Karpas-422 (cell line): Measurements from ENCODE around the gene SLC8A2. TPM values are rescaled to one million over a fixed set of nuclear protein-coding genes. Genes with fewer than 3 reads are reported as not detected.

Experiments used
- DNase-seq: peaks from one replicate; pipeline ENCODE4 v3.0.0-alpha.2; 2015
- H2AFZ ChIP-seq: fragments of 200-600 bp; sonication (generic); 2 replicates; pipeline ENCODE4 v1.6.1; 2014; ENCODE audit warnings: antibody characterized with exemption, low read length, mixed read lengths
- H3K27ac ChIP-seq: fragments of 200-600 bp; sonication (generic); 2 replicates; pipeline ENCODE4 v1.5.1; 2014; ENCODE audit warnings: mild to moderate bottlenecking, low read length, moderate library complexity
- H3K27me3 ChIP-seq: fragments of 200-600 bp; sonication (generic); 2 replicates; pipeline ENCODE4 v1.6.1; 2014; ENCODE audit warnings: low read length, mixed read lengths
- H3K36me3 ChIP-seq: fragments of 200-600 bp; sonication (generic); 2 replicates; pipeline ENCODE4 v1.6.1; 2014; ENCODE audit warnings: low read length, mixed read lengths; ENCODE audit not compliant: insufficient read depth
- H3K4me1 ChIP-seq: fragments of 200-600 bp; sonication (generic); 2 replicates; pipeline ENCODE4 v1.6.1; 2014; ENCODE audit warnings: mild to moderate bottlenecking, low read length, mixed read lengths
- H3K4me2 ChIP-seq: fragments of 200-600 bp; sonication (generic); 2 replicates; pipeline ENCODE4 v1.6.1; 2014; ENCODE audit warnings: low read length, low read depth, mild to moderate bottlenecking; ENCODE audit not compliant: poor library complexity, severe bottlenecking
- H3K4me3 ChIP-seq: fragments of 200-600 bp; sonication (generic); 2 replicates; pipeline ENCODE4 v1.5.1; 2014; ENCODE audit warnings: mild to moderate bottlenecking, antibody characterized with exemption, low read length, mixed read lengths
- H3K79me2 ChIP-seq: fragments of 200-600 bp; sonication (generic); 2 replicates; pipeline ENCODE4 v1.6.1; 2014; ENCODE audit warnings: mild to moderate bottlenecking, low read length, mixed read lengths
- H3K9ac ChIP-seq: fragments of 200-600 bp; sonication (generic); 2 replicates; pipeline ENCODE4 v1.6.0; 2014; ENCODE audit warnings: low read length
- H3K9me2 ChIP-seq: fragments of 200-600 bp; sonication (generic), shearing (Covaris generic); replicated peaks from 2 replicates; pipeline ENCODE4 v1.6.0; 2014; ENCODE audit warnings: mild to moderate bottlenecking, low read length, moderate library complexity; ENCODE audit not compliant: insufficient read depth
- H3K9me3 ChIP-seq: fragments of 300-700, 200-600 bp; sonication (generic); 2 replicates; pipeline ENCODE4 v1.6.1; 2014; ENCODE audit warnings: low read length, mixed read lengths
- H4K20me1 ChIP-seq: fragments of 200-600 bp; sonication (generic); 2 replicates; pipeline ENCODE4 v1.6.1; 2014; ENCODE audit warnings: mild to moderate bottlenecking, antibody characterized with exemption, low read length, low read depth; ENCODE audit not compliant: insufficient read depth
- total RNA-seq: library from RNA; depleted of rRNA; stranded (reverse); fragments of >200 nt; shearing (Covaris generic); gene quantifications from 2 replicates; pipeline ENCODE4 v1.2.3, GENCODE V29; 2014; ENCODE audit warnings: low replicate concordance

Gene SLC8A2
- total RNA-seq, 1 experiment from 2014 or later, result not detected

DNA sequence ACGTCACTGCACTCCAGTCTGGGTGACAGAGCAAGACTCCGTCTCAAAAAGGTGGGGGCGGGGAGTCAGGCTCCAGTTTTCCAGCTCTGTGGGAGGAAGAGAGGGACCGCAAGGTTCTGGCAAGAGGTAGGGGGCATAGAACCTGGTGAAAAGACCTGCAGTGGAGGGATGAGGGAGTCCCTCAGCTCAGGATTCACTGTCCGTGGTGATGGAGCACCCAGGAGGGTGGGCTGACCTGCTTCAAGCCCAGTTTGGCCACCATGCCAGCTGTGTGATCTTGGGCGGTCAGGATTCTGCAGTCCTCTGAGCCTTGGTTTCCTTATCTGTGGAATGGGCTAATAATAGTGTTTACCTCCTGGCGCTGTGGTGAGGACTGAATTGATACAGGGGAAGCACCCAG lies 21.2 kb downstream of the SLC8A2 start:
- H3K9ac ChIP-seq, result no peak overlapping the region
- H3K79me2 ChIP-seq, result no peaks in the 10 kb centered on the region
- no peaks in the 10 kb centered on the region for H3K9me3 ChIP-seq
- H3K36me3 ChIP-seq, result no peaks in the 10 kb centered on the region
- no peak for DNase-seq
- H3K4me3 ChIP-seq, result no peak overlapping the region
- H3K9me2 ChIP-seq, result no peaks in the 10 kb centered on the region
- H4K20me1 ChIP-seq, result no peaks in the 10 kb centered on the region
- no peak overlapping the region for H3K27ac ChIP-seq
- H2AFZ ChIP-seq, result no peak overlapping the region
- H3K4me2 ChIP-seq, result no peak overlapping the region
- H3K27me3 ChIP-seq, result no peaks in the 10 kb centered on the region
- H3K4me1 ChIP-seq, result peaks cover 5% of the 10 kb centered on the region

- Histone ChIP-seq H3K9ac (no peak overlapping the region), H2AFZ (no peak overlapping the region), H3K4me1 (peaks cover 5% of the 10 kb centered on the region)
These were observed 23.3 kb downstream of the SLC8A2 start for GRCh38 chr19:47448360-47448727.

DNA sequence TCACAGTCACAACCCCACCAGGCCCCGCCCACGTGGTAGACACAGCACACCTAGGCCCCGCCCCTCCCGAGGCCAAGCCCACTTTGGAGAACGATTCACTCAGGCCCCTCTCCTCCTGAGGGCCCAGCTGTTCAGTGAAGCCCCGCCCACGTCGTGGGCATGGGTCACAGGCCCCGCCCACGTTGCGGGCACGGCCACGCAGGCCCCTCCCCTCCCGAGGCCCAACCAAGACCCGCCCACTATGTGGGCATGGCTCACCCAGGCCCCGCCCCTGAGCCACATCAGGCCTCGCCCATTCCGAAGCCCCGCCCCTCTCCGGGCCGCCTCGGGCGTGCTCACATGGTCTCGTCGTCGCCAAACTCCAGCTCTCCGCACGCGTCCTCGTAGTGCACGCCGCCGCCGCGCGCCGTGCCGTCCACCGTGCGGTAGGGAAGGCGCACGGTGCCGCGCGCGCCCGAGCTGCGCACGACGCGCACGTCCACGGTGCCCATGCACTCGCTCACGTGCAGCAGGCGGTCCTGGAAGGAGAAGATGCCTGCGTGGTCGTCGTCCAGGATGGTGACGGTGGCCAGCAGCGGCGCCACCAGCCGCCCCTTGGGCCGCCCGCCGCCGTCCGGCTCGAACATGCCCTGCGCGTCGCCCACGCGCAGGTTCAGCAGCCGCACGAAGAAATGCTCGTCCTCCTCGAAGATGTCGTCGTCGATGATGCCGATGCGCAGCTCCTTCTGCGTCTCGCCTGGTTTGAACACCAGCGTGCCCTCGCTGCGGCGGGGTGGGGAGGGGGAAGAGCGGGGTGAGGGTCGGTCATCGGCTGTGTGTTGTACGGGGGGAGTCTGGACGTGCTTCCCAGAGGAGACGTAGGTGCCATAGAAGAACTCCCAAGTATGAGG lies 24.0 kb downstream of the SLC8A2 start:
- no peak overlapping the region for H3K4me3 ChIP-seq
- no peak overlapping the region for H3K27ac ChIP-seq
- no peaks in the 10 kb centered on the region for H4K20me1 ChIP-seq
- H3K9ac ChIP-seq, result no peak overlapping the region
- H3K4me2 ChIP-seq, result no peak overlapping the region
- no peaks in the 10 kb centered on the region for H3K79me2 ChIP-seq
- DNase-seq, result peak; percentile 80
- H3K9me2 ChIP-seq, result no peaks in the 10 kb centered on the region
- H2AFZ ChIP-seq, result no peak overlapping the region
- no peaks in the 10 kb centered on the region for H3K27me3 ChIP-seq
- H3K36me3 ChIP-seq, result no peaks in the 10 kb centered on the region
- H3K4me1 ChIP-seq, result peaks cover 5% of the 10 kb centered on the region
- no peaks in the 10 kb centered on the region for H3K9me3 ChIP-seq

More at GRCh38 chr19:47448360-47448727, 23.3 kb downstream of the SLC8A2 start:
- Histone ChIP-seq H3K79me2 (no peaks in the 10 kb centered on the region), H3K4me3 (no peak overlapping the region), H4K20me1 (no peaks in the 10 kb centered on the region), H3K9me3 (no peaks in the 10 kb centered on the region), H3K27me3 (no peaks in the 10 kb centered on the region), H3K36me3 (no peaks in the 10 kb centered on the region), H3K4me2 (no peak overlapping the region), H3K9me2 (no peaks in the 10 kb centered on the region), H3K27ac (no peak overlapping the region)
- no peak for DNase-seq

DNA sequence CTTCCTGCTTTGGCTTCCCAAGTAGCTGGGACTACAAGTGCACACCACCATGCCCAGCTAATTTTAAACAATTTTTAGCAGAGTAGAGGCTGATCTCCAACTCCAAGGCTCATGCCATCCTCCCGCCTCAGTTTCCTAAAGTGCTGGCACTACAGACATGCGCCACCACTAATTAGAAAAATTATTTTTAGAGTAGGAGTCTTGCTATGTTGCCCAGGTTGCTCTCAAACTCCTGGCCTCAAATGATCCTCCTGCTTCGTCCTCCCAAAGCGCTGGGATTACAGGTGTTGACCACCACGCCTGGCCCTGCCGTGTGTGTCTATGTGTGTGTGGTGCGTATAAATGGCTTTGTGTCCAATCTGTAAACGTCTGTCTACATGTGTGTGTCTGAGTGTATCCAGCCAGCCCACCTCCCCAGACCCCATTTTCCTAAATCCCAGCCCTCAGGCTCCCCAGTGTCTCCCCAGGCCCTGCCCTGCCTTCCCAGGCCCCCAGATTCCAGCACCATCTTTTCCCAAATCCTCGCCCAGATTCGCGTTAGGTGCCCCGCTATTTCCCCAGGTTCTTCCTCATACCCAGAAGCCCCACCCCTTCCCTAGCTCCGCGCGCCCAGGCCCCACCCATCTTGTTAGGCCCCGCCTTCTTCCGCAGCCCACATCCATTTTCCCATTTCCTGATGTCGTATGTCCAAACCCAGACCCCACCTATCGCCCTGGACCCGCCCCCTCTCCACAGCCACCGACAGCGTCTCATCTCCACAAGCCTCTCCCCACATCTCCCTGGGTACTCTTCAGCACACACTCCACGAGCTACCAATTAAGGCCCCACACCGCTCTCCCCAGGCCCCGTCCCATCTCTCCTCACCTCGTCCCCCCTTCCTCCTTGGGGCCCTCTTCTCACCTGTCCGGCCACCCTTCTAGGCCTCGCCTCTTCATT lies 24.9 kb downstream of the SLC8A2 start:
- no peaks in the 10 kb centered on the region for H3K27me3 ChIP-seq
- H3K4me2 ChIP-seq, result no peak overlapping the region
- no peak overlapping the region for H3K4me3 ChIP-seq
- no peak overlapping the region for H3K27ac ChIP-seq
- H4K20me1 ChIP-seq, result no peaks in the 10 kb centered on the region
- DNase-seq, result no peak
- H3K79me2 ChIP-seq, result no peaks in the 10 kb centered on the region
- peaks cover 5% of the 10 kb centered on the region for H3K4me1 ChIP-seq
- no peaks in the 10 kb centered on the region for H3K9me2 ChIP-seq
- 0 out of 2 replicates have a peak overlapping the region, but pooled peaks have one; percentile 46 for H3K9ac ChIP-seq
- H3K36me3 ChIP-seq, result no peaks in the 10 kb centered on the region
- H3K9me3 ChIP-seq, result no peaks in the 10 kb centered on the region
- no peak overlapping the region for H2AFZ ChIP-seq

GRCh38 chr19:47445937-47446402 lies 25.7 kb downstream of the SLC8A2 start:
- H3K4me3 ChIP-seq, result no peak overlapping the region; the same call in 1 of the 2 replicates
- H3K9ac ChIP-seq, result peak overlapping the region; percentile 46; the same call in 1 of the 2 replicates
- no peaks in the 10 kb centered on the region for H3K9me2 ChIP-seq
- no peaks in the 10 kb centered on the region for H3K9me3 ChIP-seq
- no peaks in the 10 kb centered on the region for H4K20me1 ChIP-seq
- H2AFZ ChIP-seq, result no peak overlapping the region
- peak overlapping the region; percentile 22 for H3K4me2 ChIP-seq
- H3K79me2 ChIP-seq, result no peaks in the 10 kb centered on the region
- no peak overlapping the region for H3K27ac ChIP-seq
- H3K27me3 ChIP-seq, result no peaks in the 10 kb centered on the region
- H3K36me3 ChIP-seq, result no peaks in the 10 kb centered on the region
- DNase-seq, result peak; percentile 75
- H3K4me1 ChIP-seq, result peaks cover 5% of the 10 kb centered on the region

DNA sequence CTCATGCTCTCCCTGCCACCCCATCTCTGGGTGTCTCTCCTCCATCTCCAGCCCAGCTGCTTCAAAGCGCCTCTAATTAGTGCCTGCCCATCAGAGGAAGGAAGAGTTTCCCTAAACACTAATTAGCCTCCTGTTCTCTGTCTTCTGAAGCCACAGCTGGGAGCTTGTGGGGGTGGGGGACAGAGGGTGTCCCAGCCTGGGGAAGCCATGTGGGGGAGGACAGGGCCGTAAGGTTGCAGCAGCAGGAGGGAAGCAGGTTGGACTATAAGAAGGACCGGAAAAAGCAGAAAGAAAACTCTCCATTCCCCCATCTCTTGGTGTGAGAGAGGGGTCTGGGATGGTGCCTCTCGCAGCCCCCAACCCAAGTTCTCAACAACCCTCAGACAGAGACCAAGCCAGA lies 26.2 kb downstream of the SLC8A2 start:
- Histone ChIP-seq H3K36me3 (no peaks in the 10 kb centered on the region), H3K4me3 (no peak overlapping the region; the same call in 1 of the 2 replicates), H3K4me1 (peaks cover 5% of the 10 kb centered on the region), H2AFZ (no peak overlapping the region), H3K79me2 (no peaks in the 10 kb centered on the region), H4K20me1 (no peaks in the 10 kb centered on the region), H3K27me3 (no peaks in the 10 kb centered on the region), H3K4me2 (peak overlapping the region; percentile 22), H3K27ac (no peak overlapping the region), H3K9me3 (no peaks in the 10 kb centered on the region), H3K9ac (peak overlapping the region; percentile 46; the same call in 1 of the 2 replicates), H3K9me2 (no peaks in the 10 kb centered on the region)
- no peak for DNase-seq

DNA sequence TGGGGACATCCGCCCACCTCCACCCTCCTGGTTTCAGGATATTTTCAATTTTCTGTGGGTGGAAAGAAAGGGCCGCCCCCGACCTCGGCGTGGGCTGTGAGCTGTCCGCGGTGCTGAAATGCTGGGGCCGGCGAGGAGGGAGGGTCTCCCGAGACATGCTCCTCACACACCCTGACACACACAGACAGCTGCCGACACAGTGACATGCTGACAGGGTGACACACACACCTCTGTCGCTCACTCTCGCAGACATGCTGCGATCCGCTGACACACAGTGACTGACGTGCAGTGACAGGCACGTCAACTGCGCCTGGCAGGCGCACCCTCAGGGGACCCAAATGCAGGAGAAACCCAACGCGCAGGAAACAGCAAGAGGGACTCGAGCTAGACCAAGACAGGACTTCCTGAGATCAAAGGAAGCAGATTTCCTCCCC lies 27.3 kb downstream of the SLC8A2 start:
- Histone ChIP-seq H3K27me3 (no peaks in the 10 kb centered on the region), H3K9me3 (no peaks in the 10 kb centered on the region), H3K27ac (no peak overlapping the region), H3K9ac (no peak overlapping the region), H3K36me3 (no peaks in the 10 kb centered on the region), H3K9me2 (no peaks in the 10 kb centered on the region), H3K79me2 (no peaks in the 10 kb centered on the region), H2AFZ (no peak overlapping the region), H3K4me3 (no peak overlapping the region), H3K4me2 (no peak overlapping the region), H3K4me1 (peaks cover 5% of the 10 kb centered on the region), H4K20me1 (no peaks in the 10 kb centered on the region)
- peak; percentile 48 for DNase-seq

GRCh38 chr19:47443331-47443730 lies 28.4 kb downstream of the SLC8A2 start:
- DNase-seq, result no peak
- Histone ChIP-seq H3K4me2 (no peak overlapping the region), H3K4me3 (no peak overlapping the region), H3K4me1 (peaks cover 5% of the 10 kb centered on the region), H3K9me3 (no peaks in the 10 kb centered on the region), H2AFZ (no peak overlapping the region), H4K20me1 (no peaks in the 10 kb centered on the region), H3K9ac (no peak overlapping the region), H3K27ac (no peak overlapping the region), H3K36me3 (no peaks in the 10 kb centered on the region), H3K9me2 (no peaks in the 10 kb centered on the region), H3K27me3 (no peaks in the 10 kb centered on the region), H3K79me2 (no peaks in the 10 kb centered on the region)
